ENCODE measurements around the gene MRPL40. TPM values are rescaled to one million over a fixed set of nuclear protein-coding genes. Genes with fewer than 3 reads are reported as not detected.

MRPL40 gene
- total and polyA plus RNA-seq, 2 donors (not counting 3 experiments of a cell fraction or from before 2014, with no cell fraction given), result 17.5 to 27.4 TPM

- FAIRE-seq (no peak), DNase-seq (ENCODE audit: low read depth, low spot score) (no peak)
- Histone ChIP-seq H3K9me3 (replicated peaks; ENCODE audit: control insufficient read depth, insufficient read depth, low read length) (no peaks in the 10 kb centered on the region), H3K27me3 (ENCODE audit: control insufficient read depth in 2 of 2, insufficient read depth in 2 of 2, low read length in 2 of 2) (no peaks in the 10 kb centered on the region), H3K9me1 (replicated peaks; ENCODE audit: control insufficient read depth, extremely low read depth, insufficient read depth, low read length) (no peaks in the 10 kb centered on the region), H3K79me2 (ENCODE audit: control insufficient read depth, insufficient read depth, low read length) (peaks cover 54% of the 10 kb centered on the region), H4K20me1 (replicated peaks; ENCODE audit: control insufficient read depth, extremely low read depth, insufficient read depth, low read length) (no peaks in the 10 kb centered on the region), H3K4me1 (ENCODE audit: control insufficient read depth, extremely low read depth, insufficient read depth, low read length) (peaks cover 42% of the 10 kb centered on the region), H3K4me2 (ENCODE audit: insufficient read depth, low read length) (peak within 1 kb of the TSS; percentile 98), H3K9ac (replicated peaks; ENCODE audit: extremely low read depth, insufficient read depth, low read length) (peak within 1 kb of the TSS; percentile 99), H3K27ac (ENCODE audit: insufficient read depth, low read depth, low read length) (peak within 1 kb of the TSS; percentile 100), H2AFZ (ENCODE audit: low read depth, low read length) (peak within 1 kb of the TSS; percentile 86), H3K4me3 (replicated peaks in 1 of 3; ENCODE audit: insufficient read depth in 1 of 3, low read depth in 1 of 3, low read length in 3 of 3) (peak within 1 kb of the TSS; percentile 66 to 87 (median 83)), H3K36me3 (ENCODE audit: control insufficient read depth in 2 of 2, extremely low read depth in 1 of 2, insufficient read depth in 2 of 2, low read length in 2 of 2) (peaks cover 3 to 6% of the 10 kb centered on the region in 2 experiments)
- dilution Hi-C loops (cut with MboI; ENCODE audit: extremely low pct_ligation_motif_present, low sequenced_read_pairs), result no loop called here
- TF ChIP-seq POLR2A (IDR thresholded peaks at IDR 0.05; ENCODE audit: low read depth, low read length) (peak; percentile 61), EZH2 (IDR thresholded peaks at IDR 0.05; ENCODE audit: borderline replicate concordance, low read depth, low read length, severe bottlenecking) (no peak), MYC (IDR thresholded peaks at IDR 0.05; ENCODE audit: low read depth, low read length) (no peak), POLR2AphosphoS5 (IDR thresholded peaks at IDR 0.05; ENCODE audit: insufficient read depth, low read depth, low read length) (peak; percentile 74), JUN (IDR thresholded peaks at IDR 0.05; ENCODE audit: borderline replicate concordance, insufficient read depth, insufficient read length, low read depth) (no peak), CTCF (IDR thresholded peaks at IDR 0.05; ENCODE audit: extremely low read depth in 1 of 2, insufficient read depth in 1 of 2, low read depth in 1 of 2, low read length in 2 of 2) (no peak), FOS (IDR thresholded peaks at IDR 0.05; ENCODE audit: borderline replicate concordance, insufficient read depth, low read length) (no peak)
- ChIA-PET POLR2A (interaction anchor here (1.0 to 1.6 kb wide), 4 partner anchors 10 to 151 kb away, joined by 3 to 5 read pairs (median 3); partner anchors contain the start of gene CLDN5), CTCF (interaction anchor here (0.7 to 4.7 kb wide), 11 partner anchors 10 to 334 kb away, joined by 3 to 67 read pairs (median 4); partner anchors contain the start of genes ESS2 and HIRA)
- intact Hi-C loops (cut with micrococcal nuclease), result loop anchor here (1.0 to 10.0 kb wide), 5 partner anchors 32 to 300 kb away; partner anchors contain the start of genes C22orf39, CLDN5, MRPL40 and SEPTIN5
- BruUV-seq (replicated peaks), result no TSS peak
Observed at GRCh38 chr22:19478901-19479354, 46.6 kb downstream of the MRPL40 start, which contains the start of gene UFD1. Gene UFD1 (minus strand): TSS chr22:19479193. CDS start chr22:19479085, 108 bp downstream.

All from endothelial cell of umbilical vein (primary cell).